HG03159 (cell line): ENCODE data around the gene ALKBH4.
"Not testable (repeated sequence)": the region's sequence is repeated elsewhere in the genome, so short reads cannot be mapped to it uniquely, and the experiment has no call there.

ENCODE experiments used
- ATAC-seq: cut with Tn5 transposase; IDR thresholded peaks from one replicate; pipeline ENCODE4 v1.9.1; 2021; ENCODE audit warnings: mild to moderate bottlenecking, moderate library complexity; ENCODE audit not compliant: unreplicated experiment

ALKBH4 gene

DNA sequence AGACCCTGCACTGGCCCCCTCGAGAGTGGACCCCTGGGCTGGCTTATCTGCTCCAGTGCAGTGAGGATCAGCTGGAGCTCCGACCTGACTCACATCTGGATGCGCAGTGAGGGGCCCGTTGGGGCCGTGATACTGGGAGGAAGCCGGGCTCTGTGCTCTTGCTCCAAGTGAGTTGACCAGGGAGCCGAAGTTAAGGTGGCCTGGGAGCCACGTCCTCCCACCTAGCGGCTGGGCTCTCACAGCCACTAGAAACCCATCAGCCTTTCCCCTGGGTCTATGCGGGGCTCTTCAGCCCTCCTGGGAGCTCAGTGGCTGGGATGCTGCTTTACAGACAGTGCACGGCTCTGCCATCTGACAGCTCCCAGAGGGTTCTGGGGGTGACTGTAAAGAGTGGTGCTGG, 9.1 kb downstream of the ALKBH4 start:
- ATAC-seq: no peak

DNA sequence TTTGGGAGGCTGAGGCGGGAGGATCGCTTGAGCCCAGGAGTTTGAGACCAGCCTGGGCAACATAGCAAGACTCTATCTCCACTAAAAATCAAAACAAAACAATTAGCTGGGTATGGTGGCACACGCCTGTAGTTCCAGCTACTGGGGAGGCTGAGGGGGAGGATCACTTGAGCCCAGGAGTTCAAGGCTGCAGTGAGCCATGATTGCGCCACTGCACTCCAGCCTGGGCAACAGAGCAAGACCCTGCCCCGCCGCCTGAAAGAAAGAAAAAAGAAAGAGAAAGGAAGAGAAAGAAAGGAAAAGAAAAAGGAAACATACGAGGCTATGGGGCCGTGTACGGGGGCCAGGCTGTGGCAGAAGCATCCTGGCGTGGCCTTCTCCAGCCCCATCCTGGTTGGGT, 9.7 kb downstream of the ALKBH4 start:
- ATAC-seq: not testable (repeated sequence)

DNA sequence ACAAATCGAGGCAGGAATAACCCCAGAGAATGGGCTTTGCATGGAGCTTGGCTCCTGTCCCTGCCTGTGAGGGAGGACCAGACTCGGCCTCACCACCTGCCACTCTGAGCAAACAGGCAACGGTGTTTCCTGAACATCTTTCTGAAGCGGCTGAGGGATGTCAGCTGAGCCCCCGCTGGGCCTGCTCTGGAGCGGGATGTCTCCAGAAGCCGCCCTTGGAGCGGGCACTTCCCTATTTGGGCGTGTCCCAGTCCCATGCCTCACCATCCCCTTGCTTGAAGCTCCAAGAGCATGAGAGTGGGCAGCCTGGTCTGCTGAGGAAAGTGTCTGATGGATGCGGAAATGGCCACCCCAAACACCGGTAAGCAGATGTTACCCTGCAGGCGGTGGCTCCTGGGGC, 10.2 kb downstream of the ALKBH4 start:
- no peak for ATAC-seq

DNA sequence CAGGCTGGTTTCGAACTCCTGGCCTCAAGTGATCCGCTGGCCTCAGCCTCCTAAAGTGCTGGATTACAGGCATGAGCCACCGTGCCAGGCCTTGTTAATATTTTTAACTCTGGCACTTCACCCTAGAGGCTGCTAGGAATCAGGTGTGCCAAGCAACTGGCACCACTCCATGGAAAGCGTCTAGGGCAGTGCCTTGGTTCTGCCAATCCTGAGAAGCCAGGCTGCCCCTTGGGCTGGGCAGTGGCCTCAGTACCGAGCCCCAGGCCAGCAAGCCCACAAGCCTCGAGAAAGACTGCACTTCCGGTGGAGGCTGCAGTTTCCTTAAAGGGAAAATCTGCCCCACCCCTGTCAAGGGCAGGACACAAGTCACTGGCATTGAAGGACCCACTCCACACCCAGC, 11.3 kb downstream of the ALKBH4 start:
- no peak for ATAC-seq

DNA sequence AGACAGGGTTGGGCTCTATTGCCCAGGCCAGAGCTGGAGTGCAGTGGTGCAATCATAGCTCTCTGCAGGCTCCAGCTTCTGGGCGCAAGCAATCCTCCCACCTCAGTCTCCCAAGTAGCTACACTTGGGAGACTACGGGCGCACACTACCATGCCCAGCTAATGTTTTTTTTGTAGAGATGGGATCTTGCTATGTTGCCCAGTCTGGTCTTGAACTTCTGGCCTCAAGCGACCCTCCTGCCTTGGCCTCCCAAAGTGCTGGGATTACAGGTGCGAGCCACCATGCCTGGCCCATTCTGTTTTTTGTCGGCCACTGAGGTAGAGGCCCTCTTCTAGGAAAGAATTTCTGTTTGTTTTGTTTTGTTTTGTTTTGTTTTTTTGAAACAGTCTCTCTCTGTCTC, 12.2 kb downstream of the ALKBH4 start:
- ATAC-seq: no peak

DNA sequence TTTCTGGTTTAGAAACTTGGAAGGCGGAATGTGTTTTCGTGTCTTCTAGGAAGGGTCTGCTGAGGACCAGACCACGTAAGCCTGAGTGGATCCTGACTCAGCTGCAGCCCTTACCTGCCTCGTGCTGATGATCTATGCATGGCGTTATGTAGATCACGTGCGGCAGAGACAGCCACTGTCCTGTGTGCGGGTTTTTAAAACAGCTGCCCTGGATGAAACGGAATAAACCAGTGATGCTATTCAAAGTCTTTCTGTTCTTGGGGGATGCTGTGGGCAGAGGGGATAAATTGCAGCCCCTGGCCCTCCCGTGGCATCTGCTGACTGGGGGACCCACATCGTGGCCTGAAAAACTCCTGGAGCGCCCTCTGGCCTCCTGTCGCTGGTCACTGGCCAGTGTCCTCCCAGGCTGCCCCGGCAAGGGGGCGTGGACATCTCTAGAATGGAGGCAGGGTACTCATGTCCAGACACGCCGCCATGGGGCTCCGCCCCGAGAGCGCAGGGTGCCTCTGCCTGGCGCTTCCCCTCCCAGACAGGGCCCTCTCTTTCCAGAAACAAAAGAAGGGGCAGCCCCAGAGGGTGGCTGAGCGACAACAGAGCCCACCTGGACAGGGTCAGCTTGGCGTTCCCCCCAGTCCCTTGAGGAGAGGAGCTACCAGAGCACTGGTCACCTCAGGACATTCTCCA, 13.2 kb downstream of the ALKBH4 start:
- ATAC-seq: no peak

DNA sequence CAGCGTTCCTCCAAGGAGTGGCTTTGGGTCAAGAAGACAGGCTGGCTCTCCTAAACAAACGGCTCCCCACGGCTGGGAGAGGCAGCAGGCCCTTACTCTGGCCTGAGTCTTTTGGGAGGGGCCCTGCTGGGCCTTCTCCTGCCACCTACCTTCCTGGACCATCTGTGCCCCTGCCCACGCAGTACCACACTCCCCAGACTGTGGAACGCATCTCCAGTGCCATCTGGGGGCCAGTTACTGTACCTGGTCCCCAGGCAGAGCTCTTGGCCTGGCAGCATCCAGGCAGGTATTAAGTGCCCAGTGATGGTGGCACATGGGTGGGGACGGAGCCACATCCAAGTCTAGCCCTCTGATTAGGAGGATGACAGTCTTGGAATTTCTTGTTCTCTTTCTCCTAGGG, 14.4 kb downstream of the ALKBH4 start:
- no peak for ATAC-seq

DNA sequence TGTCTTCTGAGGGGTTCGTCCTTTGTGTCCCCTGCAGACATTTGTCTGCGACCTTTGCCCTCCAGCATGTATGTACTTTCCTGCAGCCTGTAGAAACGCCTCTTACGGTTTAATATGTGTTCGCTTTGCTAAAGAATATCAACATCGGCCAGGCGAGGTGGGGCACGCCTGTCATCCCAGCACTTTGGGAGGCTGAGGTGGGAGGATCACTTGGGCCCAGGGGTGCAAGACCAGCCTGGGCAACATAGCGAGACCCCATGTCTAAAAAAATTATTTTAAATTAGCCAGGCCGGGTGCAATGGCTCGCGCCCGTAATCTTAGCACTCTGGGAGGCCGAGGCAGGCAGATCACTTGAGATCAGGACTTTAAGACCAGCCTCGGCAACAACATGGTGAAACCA, 15.5 kb downstream of the ALKBH4 start:
- no peak for ATAC-seq

DNA sequence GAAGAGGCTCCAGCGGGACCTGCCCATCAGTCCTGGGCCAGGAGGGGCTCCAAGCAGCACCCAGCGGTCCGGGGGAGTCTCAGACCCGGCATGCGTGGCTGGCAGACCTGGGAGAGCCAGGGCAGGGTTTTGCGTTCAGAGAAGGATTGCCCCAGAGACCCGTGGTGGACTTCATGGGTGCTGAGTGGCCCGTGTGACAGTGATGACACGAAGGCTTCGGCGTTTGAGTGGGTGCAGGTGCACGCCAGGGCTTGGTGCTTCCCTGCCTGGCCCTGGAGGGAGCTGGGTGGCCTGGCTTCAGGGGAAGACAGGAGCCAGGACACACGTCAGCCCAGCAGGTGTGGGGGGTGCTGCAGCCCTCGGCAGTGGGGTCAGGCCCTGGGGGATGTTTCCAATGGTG, 17.4 kb downstream of the ALKBH4 start:
- no peak for ATAC-seq

DNA sequence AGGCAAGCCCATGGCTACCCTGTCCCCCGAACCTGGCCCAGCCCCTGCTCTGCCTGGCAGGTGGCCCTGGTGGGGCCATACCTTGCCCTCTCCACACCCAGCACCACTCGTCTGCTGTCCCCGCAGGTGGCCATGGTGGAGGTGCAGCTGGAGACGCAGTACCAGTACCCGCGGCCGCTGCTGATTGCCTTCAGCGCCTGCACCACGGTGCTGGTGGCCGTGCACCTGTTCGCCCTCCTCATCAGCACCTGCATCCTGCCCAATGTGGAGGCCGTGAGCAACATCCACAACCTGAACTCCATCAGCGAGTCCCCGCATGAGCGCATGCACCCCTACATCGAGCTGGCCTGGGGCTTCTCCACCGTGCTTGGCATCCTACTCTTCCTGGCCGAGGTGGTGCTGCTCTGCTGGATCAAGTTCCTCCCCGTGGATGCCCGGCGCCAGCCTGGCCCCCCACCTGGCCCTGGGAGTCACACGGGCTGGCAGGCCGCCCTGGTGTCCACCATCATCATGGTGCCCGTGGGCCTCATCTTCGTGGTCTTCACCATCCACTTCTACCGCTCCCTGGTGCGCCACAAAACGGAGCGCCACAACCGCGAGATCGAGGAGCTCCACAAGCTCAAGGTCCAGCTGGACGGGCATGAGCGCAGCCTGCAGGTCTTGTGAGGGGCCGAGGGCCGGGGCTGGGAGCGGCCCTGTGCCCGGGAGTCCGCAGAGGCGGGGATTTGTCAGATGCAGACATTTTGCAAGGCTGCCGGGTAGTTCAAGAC, 18.1 kb downstream of the ALKBH4 start:
- no peak for ATAC-seq

DNA sequence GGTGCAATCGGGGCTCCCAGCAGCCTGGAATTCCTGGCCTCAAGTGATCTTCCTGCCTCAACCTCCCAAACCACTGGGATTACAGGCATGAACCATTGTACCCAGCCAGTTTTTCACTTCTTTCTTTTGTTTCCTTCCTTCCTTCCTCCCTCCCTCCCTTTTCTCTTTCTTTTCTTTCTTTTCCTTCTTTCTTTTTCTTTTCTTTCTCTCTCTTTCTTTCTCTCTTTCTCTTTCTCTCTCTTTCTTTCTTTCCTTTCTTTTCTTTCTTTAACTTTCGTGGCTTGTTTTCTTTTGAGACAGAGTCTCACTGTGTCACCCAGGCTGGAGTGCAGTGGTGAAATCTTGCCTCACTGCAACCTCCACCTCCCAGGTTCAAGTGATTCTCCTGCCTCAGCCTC, 19.0 kb downstream of the ALKBH4 start:
- ATAC-seq: no peak

DNA sequence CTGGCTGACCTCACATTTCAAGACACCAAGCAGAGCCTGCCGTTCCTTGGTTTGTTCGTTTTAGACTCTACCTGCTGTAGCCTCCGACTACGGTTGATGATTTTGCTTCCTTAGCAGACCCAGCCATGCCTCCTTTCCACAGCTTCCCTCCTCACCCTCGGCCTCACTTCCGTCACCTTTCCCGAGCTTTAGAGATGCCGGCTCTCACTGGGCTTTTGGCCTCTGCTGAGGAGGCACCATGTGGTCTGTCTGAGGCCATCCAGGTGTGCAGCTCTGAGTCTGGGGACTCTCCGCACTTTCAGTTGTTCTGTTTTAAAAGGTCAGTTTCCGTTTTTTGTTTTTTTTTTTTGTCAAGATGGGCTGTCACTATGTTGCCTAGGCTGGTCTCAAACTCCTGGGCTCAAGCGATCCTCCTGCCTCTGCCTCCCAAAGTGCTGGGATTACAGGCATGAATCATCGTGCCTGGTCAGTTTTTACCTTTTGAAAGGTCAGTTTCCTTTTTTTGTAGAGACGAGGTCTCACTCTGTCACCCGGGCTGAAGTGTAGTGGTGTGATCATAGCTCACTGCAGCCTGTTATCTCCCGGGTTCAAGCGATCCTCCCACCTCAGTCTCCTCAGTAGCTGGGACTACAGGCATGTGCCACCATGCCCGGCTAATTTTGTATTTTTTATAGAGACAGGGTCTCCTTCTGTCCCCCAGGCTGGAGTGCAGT, 19.5 kb downstream of the ALKBH4 start:
- peak; percentile 52 for ATAC-seq

DNA sequence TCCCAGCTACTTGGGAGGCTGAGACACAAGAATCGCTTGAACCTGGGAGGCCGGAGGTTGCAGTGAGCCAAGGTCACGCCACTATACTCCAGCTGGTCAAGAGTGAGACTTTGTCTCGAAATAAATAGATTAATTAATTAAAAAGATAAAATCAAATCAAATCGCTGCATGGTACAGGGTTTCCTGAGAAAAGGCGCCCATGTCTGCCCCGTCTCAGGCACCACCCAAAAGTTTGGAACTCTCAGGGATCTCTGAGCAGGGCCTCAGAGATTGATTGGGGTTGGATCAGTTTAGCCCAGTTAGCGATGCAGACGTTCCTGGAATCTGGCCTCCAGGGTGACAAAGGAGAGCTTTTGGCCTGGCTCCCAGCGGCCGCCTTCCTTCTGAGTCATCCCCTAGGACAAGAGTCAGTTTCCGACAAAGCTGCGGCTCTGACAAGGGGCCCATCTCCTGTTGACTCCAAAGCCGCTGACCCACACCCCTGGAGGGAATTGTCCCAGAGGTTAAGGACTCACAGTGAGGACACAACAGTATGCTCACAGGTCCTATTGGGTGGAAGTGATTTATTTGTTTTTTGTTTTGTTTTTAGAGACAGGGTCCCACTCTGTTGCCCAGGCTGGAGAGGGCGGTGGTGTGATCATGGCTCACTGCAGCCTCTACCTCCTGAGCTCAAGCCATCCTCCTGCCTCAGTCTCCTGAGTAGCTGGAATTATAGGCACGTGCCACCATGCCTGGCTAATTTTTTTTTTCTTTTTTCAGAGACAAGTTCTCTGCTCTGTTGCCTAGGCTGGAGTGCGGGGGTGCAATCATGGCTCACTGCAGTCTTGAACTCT, 24.5 kb downstream of the ALKBH4 start:
- ATAC-seq: no peak

DNA sequence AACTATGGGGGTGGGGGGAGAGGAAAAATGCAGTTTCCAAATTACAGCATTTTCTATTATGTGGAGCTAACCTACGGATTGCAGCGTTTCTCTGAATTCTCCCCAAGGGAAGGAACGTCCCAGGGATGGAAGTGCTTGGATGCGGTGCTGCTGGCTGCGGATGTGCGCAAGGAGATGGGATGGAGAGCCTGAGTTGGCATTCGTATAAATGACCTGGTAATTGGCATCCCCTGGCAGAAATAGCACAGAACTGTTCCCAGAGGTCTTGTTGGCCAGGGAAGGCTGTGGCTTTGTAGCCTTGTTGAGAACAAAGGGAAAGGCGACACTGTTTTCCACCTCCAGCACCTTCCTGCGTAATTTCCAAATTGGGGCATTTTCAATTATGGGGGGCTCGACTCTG, 28.5 kb downstream of the ALKBH4 start:
- ATAC-seq: no peak

DNA sequence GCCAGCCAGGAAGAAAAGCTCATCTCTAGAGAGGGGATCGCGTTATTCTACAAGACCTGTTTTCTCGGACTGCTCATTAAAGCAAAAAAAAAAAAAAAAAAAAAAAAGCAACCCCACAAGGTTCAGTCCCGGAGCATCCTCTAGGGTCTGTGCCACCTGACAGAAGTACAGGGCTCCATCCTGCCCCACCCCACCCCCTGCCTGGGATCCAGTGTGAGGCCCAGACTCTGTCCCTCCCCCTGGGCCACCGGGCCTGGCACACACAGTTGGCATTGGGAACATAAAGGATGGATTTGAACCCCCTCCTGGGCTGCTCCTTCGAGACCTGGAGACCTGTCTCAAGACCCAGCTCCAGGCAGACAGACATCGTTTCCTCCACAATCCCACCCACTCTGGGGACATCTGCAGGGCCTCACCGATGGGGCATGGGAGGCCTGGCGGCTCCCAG, 30.6 kb downstream of the ALKBH4 start:
- peak; percentile 12 for ATAC-seq

DNA sequence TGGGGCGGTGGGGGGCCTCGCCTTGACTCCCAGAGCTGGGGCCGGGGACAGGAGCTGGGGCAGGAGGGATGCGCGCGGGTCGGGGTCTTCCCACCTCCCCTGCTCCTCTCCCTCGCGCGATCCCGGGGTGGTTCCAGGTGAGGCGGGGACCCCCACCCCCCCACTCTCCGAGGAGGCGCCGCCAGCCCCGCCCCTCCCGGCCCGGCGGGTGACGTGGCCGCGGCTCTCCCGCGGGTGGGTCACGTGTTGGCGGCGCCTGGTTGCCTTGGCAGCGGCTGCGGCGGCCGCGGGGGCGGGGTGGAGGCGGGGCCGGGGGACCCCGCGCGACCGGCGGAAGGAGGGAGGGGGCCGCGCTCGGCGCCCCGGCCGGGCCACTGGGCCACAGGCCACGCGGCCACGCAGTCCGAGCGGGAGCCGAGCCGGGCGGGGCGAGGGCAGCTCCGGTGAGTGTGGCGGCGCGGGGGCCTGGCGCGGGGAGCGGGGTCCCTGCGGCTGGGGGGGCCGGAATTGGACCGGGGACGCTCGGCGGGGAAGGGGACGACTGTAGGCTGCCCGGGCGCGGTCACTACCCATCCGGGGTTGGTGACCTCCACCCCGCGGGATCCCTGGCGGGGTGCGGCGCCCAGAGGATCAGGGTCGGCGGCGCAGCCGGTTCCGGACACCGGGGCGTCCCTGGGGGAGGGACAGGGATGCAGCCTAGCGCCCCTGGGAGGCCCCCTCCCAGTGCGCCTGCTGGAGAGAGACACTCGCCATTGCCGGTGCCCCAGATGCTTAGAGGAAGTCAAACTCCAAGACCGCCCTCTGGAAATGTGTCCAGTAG, 31.2 kb downstream of the ALKBH4 start, which contains the start of gene ORAI2:
ORAI2 (plus strand) TSS at position 357 of the 820 bp plus-strand sequence. CDS start 5,382 bp downstream, outside the sequence.
- peak; percentile 57 for ATAC-seq

DNA sequence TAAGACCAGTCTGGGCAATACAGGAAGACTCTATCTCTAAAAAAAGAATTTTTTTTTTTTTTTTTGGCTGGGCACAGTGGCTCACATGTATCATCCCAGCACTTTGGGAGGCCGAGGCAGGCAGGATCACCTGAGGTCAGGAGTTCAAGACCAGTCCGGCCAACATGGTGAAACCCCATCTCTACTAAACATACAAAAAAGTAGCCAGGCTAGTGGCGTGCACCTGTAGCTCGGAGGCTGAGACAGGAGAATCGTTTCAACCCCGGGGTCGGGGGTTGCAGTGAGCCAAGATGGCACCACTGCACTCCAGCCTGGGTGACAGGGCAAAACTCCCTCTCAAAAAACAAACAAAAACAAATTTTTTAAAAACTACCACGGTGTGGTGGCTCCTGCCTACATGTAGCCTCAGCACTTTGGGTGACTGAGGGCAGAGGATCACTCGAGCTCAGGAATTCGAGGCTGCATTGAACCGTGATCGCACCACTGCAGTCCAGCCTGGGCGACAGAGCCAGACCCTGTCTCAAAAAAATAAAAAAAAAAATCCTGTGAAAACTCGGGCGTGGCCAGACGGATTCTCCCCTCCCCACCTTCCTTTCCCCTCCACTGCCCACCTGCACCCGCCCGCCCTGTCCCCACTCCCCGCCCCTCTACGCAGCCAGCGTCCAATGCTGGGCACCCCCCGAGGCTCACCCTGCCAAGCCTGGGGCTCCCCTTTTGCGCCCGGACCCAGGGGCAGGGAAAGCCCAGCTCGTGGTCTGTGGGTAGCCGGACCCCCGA, 32.0 kb downstream of the ALKBH4 start:
- peak; percentile 27 for ATAC-seq

DNA sequence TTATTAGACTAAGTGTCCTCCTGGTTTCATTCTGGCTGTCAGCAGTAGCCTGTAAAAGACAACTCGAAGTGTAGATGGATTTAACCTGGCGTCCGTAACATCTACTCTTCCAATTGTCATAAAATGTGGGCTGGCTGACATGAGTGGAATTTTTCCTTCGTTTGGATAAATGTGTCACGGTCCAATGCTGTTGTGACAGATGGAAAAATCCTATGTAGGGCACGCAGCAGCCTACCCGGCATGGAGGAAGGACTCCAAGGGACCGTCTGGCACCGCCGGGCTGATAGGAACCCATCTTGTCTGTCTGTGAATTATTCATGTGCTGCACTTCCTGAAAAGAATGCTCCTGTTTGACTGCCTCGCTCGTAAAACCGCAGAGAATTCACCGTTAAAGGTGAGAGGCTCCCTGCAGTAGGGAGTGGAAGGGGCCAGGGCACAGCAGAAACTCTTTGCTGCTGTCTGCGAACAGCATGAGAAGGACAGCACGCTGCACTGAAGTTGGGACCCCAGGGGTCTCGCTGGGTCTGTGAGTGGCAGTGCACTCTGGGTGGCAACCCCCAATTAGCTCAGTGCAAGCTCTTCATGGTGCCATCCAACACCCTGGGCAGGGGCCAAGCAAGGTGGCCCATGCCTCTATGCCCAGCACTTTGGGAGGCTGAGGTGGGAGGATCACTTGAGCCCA, 32.9 kb downstream of the ALKBH4 start:
- peak; percentile 28 for ATAC-seq
